A673 (cell line): ENCODE data around the gene COBL.

ENCODE experiments used
- CTCF ChIP-seq: fragments of 300-800, 200-600 bp; sonication (generic); conservative IDR thresholded peaks from 2 replicates; pipeline ENCODE4 v1.5.1; 2017; ENCODE audit warnings: low read depth, mild to moderate bottlenecking, antibody characterized with exemption, low read length, moderate library complexity, mixed read lengths
- EZH2 ChIP-seq: fragments of 200-600 bp; sonication (generic); IDR thresholded peaks from 2 replicates; pipeline ENCODE4 v1.6.1; 2017; ENCODE audit warnings: borderline replicate concordance, low read depth, mild to moderate bottlenecking, mixed read lengths, antibody characterized with exemption, low read length; ENCODE audit not compliant: poor library complexity, severe bottlenecking

GRCh38 chr7:51250512-51250911, 66.1 kb downstream of the COBL start:
- TF ChIP-seq EZH2 (no peak), CTCF (no peak)
